Cerebellar cortex (tissue), 1 donor: ENCODE measurements around the gene FLNA.
"Not testable (repeated sequence)": the region's sequence is repeated elsewhere in the genome, so short reads cannot be mapped to it uniquely, and the experiment has no call there.

ENCODE experiments used
- DNase-seq: peaks from one replicate; pipeline ENCODE4 v3.0.0-alpha.2; 2015; ENCODE audit warnings: low spot score

FLNA gene

DNA sequence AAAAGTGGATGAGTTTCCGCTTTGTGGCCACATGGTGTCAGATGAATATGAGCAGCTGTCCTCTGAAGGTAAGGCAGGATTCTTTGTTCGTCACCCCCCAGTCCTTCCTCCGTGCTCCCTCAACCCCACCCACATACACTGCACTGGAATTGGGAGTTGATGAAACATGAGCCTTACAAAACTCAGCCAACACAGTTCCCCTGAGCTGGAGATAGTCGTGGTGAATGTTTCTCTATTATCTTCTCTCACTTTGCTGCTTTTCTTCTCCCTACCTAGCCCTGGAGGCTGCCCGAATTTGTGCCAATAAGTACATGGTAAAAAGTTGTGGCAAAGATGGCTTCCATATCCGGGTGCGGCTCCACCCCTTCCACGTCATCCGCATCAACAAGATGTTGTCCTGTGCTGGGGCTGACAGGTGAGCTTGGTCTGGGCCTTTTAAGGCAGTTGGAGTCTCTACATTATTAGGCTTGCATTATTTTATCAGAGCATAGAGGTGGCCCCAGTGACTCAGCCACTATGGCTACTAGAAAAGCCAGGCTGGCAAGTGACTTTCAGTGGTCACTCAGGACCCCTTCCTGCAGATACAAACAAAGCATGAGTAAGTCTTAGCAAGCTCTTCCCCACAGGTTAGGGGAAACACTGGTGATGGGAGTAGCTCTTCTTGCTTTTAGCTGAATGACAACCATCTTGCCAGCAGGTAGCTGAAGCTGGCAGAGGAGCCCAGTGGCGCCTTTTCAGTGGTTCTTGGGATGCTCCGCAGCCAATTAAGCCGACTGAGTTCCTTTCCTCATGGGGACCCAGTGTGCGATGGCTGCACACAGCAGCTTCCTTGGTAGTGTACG, 25.3 kb upstream of the FLNA start:
- no peak for DNase-seq

GRCh38 chrX:154398668-154399526, 24.5 kb upstream of the FLNA start:
- DNase-seq: peak; percentile 82

- peak; percentile 95 for DNase-seq
These were observed 23.6 kb upstream of the FLNA start, which contains the start of gene RPL10 for GRCh38 chrX:154397888-154398667. Gene RPL10 (plus strand): TSS chrX:154398377. CDS start chrX:154398520, 143 bp downstream.

GRCh38 chrX:154396973-154397887, 22.8 kb upstream of the FLNA start:
- no peak for DNase-seq

GRCh38 chrX:154396363-154396762, 21.9 kb upstream of the FLNA start:
- not testable (repeated sequence) for DNase-seq

- DNase-seq: not testable (repeated sequence)
These were observed 15.6 kb upstream of the FLNA start for GRCh38 chrX:154389812-154390747.

DNA sequence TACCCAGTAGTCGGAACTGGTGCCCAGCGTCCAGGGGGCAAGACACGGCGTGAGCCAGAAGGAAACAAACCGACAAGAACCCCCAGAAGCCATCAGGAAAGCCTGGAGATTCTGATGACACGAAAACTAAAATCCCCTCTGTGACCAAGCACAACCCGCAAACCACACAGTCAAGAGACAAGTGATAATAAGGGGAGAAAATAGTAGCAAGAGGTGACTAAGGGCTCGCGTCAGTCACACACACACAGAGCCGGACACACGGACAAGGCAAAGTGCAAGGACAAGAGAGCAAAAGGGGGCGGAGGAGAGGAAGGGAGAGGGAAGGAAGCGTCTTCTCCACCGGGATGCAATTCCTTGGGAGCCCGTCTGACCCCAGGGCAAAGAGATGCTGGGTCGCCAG, 14.2 kb upstream of the FLNA start:
- DNase-seq: not testable (repeated sequence)

- not testable (repeated sequence) for DNase-seq
These were observed 13.7 kb upstream of the FLNA start for GRCh38 chrX:154388094-154388493.

DNA sequence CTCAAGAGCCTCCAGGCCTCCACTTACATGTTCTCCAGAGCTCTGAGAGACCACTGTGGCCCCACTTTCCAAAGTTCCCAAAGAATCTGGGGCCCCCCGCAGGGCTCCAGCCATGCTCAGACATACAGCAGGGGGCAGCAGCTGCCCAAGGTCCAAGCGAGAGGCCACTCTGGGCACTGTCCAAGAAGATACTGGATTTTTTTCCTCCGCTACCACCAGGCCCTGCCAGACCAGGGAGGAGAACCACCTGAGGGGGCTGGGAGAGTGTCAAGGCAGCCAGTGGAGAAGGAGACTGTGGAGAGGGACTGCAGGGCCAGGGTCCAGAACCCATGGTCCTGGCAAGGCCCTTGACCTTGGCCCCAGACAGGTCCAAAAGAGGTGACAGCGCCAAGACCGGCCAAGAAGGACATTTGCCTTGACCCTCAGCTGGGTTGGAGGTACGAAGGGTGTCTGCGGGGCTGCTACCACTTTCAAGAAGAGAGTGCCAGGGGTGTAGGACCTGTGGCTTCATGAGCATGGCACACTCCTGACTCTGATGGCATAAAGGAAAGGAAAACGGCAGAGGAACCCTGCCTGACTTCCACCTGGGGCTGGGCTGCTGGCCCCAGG, 10.0 kb upstream of the FLNA start:
- no peak for DNase-seq

- no peak for DNase-seq
These were observed 9.2 kb upstream of the FLNA start for GRCh38 chrX:154383359-154384283.

DNA sequence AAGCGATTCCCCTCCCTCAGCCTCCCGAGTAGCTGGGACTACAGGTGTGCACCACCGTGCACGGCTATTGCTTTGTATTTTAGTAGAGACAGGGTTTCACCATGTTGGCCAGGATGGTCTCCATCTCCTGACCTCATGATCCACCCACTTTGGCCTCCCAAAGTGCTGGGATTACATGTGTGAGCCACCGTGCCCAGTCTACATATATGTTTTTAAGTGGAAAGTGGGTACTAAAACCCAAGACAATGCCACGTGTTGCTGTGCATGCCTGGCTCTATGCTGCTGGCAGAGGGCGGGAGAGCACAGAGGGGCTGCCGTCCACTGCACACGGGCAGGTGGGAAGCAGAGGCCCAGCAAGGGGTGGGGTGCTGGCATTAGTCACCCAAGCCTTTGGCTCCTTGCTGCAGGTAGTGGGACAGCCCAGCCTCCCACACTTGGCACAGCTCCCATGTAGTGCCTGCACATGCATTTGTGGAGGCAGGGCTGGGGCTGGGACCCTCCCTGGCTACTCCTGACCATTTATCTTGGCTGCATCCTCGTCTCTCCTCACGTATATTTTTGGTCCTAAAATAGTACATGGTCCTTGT, 8.1 kb upstream of the FLNA start:
- DNase-seq: no peak

DNA sequence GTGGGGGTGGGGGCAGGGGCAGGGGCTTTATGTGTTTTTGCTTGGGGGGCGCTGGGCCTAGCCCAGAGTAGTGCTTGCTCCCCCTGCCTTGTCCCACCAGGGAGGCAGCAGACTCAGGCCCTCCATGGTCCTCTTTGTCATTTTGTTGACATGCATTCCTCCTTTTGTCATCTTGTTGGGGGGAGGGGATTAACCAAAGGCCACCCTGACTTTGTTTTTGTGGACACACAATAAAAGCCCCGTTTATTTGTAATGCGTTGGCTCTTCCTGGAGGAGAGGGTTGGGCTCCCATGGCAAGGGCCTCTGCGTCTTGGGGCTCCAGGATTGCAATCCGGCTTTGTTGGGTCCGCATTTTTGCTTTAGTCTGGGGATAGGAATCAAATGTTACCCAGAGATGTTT, 6.8 kb upstream of the FLNA start:
- no peak for DNase-seq

DNA sequence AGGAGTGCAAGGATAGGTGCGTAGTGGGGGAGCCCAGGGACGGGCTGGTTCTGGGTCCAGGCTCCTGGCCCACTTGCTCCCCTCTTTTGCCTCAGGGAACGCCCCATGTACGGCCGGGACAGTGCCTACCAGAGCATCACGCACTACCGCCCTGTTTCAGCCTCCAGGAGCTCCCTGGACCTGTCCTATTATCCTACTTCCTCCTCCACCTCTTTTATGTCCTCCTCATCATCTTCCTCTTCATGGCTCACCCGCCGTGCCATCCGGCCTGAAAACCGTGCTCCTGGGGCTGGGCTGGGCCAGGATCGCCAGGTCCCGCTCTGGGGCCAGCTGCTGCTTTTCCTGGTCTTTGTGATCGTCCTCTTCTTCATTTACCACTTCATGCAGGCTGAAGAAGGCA, 6.4 kb upstream of the FLNA start:
- DNase-seq: no peak

- no peak for DNase-seq
These were observed 5.7 kb upstream of the FLNA start for GRCh38 chrX:154380153-154380552.

- no peak for DNase-seq
These were observed 5.1 kb upstream of the FLNA start for GRCh38 chrX:154379569-154379951.

- peak; percentile 96 for DNase-seq
These were observed 4.5 kb upstream of the FLNA start, which contains the start of gene EMD for GRCh38 chrX:154378799-154379568. Gene EMD (plus strand): TSS chrX:154379295. CDS start chrX:154379485, 190 bp downstream.
